NCI-H2227 (cell line): ENCODE measurements around the gene CRPPA.
"Not testable (repeated sequence)": the region's sequence is repeated elsewhere in the genome, so short reads cannot be mapped to it uniquely, and the experiment has no call there.

Experiments
- DNase-seq: peaks from one replicate; lab custom pipeline; 2025; ENCODE audit not compliant: unreplicated experiment; lab: John Stamatoyannopoulos, UW

Gene CRPPA

DNA sequence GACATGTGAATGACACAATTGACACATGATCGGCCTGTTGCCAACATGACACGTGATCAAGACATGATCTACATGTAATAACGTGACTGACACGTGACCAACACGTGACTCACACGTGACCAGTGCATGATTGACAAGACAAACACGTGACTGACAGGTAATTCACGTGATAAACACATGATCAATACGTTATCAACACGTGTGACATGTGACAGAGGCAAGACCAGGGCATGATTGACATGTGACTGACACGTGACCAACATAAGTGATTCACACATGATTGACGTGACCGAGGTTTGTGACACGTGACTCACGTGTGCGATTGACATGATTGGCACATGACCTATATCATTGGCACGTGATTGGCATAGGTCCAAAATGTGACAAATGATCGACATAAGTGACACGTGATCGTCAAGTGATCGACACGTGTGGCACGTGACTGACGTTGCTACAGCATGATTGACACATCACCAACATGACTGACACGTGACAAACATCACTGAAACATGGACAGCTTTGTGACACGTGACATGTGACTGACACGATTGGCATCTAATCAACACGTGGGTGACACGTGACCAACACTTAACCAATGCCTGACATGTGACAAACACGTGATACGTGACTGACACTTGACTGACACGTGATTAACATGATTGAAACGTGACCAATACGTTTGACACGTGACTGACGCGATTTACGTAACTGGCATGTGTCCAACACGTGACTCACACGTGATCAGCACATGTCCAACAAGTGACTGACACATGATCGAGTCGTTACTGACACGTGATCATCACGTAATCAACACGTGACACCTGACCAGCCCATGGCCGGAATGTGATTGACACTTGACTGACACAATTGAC, 23.0 kb downstream of the CRPPA start:
- DNase-seq, result no peak

DNA sequence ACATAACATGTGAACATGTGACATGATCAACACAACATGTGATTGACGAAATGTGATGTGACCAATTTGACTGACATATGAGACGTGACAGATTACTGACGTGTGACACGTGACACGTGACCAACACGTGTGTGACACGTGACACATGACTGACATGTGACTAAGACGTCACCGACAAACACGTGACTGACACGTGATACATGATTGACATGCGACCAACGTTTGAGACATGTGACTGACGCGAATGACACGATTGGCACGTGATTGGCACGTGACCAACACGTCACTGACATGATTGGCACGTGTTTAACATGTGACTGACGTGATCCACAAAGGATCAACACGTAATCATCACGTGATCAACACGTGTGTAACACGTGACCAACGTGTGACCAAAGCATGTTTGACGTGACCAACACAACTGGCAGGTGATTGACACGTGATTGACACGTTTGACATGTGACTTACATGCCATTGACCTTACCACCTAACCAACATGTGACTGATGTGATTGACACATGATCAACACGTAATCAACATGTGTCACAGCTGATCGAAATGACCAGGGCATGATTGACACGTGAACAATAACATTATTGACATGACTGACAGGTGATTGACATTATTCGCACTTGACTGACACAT, 23.7 kb downstream of the CRPPA start:
- no peak for DNase-seq

DNA sequence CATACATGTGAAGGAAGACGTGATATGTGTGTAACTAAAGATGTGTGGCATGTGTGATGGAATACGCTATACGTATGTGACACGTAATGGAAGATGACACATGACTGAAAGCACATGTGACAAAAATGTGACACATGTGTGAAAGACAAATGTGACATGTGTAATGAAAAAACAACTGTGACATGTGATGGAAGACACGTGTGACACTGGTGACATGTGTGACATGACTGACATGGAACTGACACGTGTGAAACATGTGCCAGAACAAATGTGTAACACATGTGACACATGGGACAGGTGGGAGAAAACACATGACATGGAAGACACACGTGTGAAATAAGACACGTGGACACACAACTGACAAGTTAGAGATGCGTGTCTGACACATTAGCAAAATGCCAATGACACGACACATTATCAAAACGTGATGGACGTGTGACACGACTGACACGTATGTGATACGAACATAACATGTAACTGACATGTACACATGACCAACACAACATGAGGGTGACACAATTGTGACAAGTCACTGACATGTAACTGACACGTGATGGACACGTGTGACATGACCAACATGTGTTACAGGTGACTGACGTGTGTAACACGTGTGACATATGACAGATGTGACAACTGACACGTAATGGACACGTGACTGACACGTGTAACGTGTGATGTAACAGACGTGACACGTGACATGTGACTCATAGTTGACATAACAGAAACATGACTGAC, 24.4 kb downstream of the CRPPA start:
- no peak for DNase-seq

DNA sequence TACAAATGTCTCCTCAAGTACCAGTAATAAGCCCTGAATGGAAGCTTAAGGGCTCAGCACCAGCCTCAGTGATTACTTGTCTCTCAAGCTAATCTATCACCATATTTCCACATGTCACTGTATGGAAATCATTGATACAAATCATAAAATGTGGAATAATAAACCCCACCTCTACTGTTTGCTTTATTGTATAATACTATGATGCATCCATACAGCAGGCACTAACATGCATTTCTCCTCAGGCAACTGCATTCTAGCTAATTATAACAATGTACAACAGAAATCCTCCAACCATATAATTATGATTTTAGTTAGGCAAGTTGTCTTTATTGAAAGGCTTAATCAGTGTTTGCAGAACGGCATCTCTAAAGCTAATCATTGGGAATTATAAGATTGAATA, 26.2 kb downstream of the CRPPA start:
- no peak for DNase-seq

DNA sequence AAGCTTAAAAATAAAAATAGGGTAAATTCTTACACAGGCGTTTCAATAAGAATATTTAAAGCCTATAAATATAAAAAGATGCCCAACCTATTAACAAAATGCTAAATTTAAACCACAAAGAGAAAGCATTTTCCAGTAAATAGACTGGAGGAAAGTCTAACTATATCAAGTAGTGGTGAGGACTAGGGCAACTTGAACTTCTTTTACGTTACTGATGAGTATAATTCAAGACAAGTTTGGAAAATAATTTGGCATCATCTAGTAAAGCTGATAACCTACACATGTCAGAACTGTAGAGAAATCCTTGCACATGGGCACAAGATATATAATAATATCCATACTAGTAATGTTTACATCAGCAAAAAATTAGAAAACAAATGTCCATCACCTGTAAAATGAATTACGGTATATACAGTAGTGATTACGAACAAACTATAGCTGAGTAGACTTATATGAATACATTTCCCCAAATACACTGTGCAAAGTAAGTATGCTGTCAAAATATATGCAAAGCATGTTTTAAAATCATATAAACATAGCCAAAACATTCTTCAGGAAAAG, 27.4 kb downstream of the CRPPA start:
- DNase-seq, result no peak

DNA sequence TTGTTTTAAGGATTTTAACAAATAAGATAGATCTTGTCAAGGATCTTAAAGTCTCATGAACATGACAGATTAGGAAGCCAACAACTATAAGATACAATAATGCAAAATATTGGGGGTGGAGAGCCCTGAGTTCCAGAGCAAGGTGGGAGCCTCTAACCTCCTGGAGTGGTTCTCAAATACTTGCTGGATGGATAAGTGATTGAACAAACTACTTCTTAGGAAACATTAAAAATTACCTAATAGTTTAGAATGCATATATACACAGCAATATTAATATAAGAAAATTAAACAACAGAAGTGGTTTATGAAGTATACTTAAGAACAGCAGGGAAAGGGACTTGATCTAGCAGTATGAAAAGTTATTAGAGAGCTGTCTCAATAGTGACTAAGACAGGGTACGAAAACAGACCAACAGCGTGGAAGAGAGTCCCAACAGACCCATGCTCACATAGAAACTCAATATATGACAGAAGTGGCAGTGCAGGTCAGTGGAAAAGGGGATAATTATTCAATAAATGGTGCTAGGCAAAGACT, 28.3 kb downstream of the CRPPA start:
- DNase-seq, result no peak

DNA sequence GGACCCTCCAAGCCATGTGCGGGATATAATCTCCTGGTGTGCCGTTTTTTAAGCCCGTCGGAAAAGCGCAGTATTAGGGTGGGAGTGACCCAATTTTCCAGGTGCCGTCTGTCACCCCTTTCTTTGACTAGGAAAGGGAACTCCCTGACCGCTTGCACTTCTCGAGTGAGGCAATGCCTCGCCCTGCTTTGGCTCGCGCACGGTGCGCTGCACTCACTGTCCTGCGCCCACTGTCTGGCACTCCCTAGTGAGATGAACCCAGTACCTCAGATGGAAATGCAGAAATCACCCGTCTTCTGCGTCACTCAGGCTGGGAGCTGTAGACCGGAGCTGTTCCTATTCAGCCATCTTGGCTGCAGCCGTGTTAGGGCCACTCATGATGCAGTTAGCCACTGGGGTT, 37.6 kb downstream of the CRPPA start:
- not testable (repeated sequence) for DNase-seq

DNA sequence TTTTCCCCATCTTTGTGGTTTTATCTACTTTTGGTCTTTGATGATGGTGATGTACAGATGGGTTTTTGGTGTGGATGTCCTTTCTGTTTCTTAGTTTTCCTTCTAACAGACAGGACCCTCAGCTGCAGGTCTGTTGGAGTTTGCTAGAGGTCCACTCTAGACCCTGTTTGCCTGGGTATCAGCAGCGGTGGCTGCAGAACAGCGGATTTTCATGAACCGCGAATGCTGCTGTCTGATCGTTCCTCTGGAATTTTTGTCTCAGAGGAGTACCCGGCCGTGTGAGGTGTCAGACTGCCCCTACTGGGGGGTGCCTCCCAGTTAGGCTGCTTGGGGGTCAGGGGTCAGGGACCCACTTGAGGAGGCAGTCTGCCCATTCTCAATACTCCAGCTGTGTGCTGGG, 38.2 kb downstream of the CRPPA start:
- not testable (repeated sequence) for DNase-seq
